Testis (tissue), 3 donors: ENCODE results near the gene ZFPM1. TPM values are rescaled to one million over a fixed set of nuclear protein-coding genes. Genes with fewer than 3 reads are reported as not detected.
A peak's percentile ranks its signal among the peaks of the same experiment; 100 is the strongest.

Experiments used
- DNase-seq: peaks from one replicate; pipeline ENCODE4 v3.0.0-alpha.2; 2019
- H3K27ac ChIP-seq, 2 donors: fragments of 200-600 bp; sonication (generic); one replicate each; pipeline ENCODE4 v1.5.1; 2019
- H3K27me3 ChIP-seq: fragments of 200-600 bp; sonication (generic); one replicate; pipeline ENCODE4 v1.5.1; 2019
- H3K36me3 ChIP-seq: fragments of 200-600 bp; sonication (generic); one replicate; pipeline ENCODE4 v1.5.1; 2017; ENCODE audit warnings: low read depth; ENCODE audit errors: missing control alignments
- H3K4me1 ChIP-seq: fragments of 200-600 bp; sonication (generic); one replicate; pipeline ENCODE4 v1.5.1; 2019
- H3K4me3 ChIP-seq, 2 donors: fragments of 200-600 bp; sonication (generic); one replicate each; pipeline ENCODE4 v1.5.1; 2017 to 2019
- H3K9me3 ChIP-seq: fragments of 200-600 bp; sonication (generic); one replicate; pipeline ENCODE4 v1.5.1; 2017
- CTCF ChIP-seq, 3 experiments: fragments of 450-650 bp in 2 of 3; fragments of 200-600 bp in 1 of 3; sonication (generic) in 1 of 3; IDR thresholded peaks; one replicate each; pipeline ENCODE4 v1.5.1; 2016 to 2019; ENCODE audit warnings: antibody characterized with exemption in 3 of 3, mild to moderate bottlenecking in 2 of 3, moderate library complexity in 1 of 3
- POLR2A ChIP-seq: fragments of 450-650 bp; IDR thresholded peaks from one replicate; pipeline ENCODE4 v1.6.1; 2017; ENCODE audit warnings: antibody characterized with exemption, mild to moderate bottlenecking, moderate library complexity
- WGBS, 2 donors: methylation state at CpG; one replicate each; pipeline ENCODE4 v1.1.5; 2018; 5-methylcytosine and 5-hydroxymethylcytosine counted together
- intact Hi-C: fragments of 100-400 bp; cut with DNase I; formaldehyde crosslinking; loops from one replicate; pipeline ENCODE4 v1.15.1; 2023; ENCODE audit warnings: low total_unique reads
- polyA plus RNA-seq: library from polyadenylated mRNA; stranded (reverse); fragments of 350-450 nt; fragmentation: Illumina TruSeq; extraction: RNeasy Lipid Tissue Mini Kit (QIAGEN cat#74804); gene quantifications from one replicate; pipeline ENCODE4 v1.2.3, GENCODE V29; 2014; ENCODE audit warnings: low read depth, low replicate concordance; ENCODE audit not compliant: insufficient read depth
- total RNA-seq, 2 donors: library from RNA; depleted of rRNA; stranded (reverse); fragments of >200 nt; gene quantifications; one replicate each; pipeline ENCODE4 v1.2.3, GENCODE V29; 2016

Gene ZFPM1
- total and polyA plus RNA-seq, 3 donors from 2014 or later = 12.8 to 25.1 (median 23.9) TPM

DNA sequence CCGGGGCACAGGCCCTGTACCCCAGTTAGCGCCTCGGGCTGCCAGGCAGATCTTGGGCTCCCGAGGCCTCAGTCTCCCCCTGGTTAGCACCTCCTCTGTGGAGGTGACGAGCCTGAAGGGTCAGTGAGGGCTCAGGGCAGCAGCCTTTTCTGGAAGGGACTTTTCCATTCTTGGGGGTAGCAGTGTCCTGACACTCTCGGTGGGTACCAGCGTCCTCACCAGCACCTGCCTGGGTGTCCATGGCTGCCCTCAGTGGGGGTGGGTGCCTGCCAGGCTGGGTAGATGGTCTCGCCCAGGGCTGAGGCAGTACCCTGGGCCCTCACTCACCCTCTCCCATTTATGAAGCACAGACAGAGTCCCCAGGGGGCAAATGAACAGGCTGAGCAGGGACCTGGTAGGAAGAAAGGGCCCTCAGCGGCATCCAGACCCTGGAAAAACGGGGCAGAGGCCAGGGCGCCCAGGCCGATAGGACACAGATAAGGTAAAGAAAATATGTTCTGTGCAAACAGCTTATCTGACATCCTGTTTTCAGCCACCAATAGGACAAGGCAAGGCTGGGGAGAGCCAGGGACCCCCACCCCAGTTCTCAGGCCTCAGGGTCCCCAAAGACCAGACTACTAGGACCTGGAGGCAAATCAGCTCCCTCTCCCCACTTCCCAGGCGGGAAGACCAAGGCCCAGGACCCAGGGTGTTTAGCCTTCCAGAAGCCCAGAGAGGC lies 50.9 kb downstream of the ZFPM1 start:
- Histone ChIP-seq H3K27ac (no peak overlapping the region), H3K4me1 (peaks cover 29% of the 10 kb centered on the region), H3K36me3 (no peaks in the 10 kb centered on the region), H3K4me3 (no peak overlapping the region), H3K27me3 (no peaks in the 10 kb centered on the region), H3K9me3 (no peaks in the 10 kb centered on the region)
- TF ChIP-seq POLR2A (no peak), CTCF (IDR thresholded peaks at IDR 0.05) (no peak)
- DNase-seq = no peak
- intact Hi-C loops = no loop called here
- 83 to 87% methylated on average over 6 to 13 of the region's 13 CpGs for WGBS, 2 donors

DNA sequence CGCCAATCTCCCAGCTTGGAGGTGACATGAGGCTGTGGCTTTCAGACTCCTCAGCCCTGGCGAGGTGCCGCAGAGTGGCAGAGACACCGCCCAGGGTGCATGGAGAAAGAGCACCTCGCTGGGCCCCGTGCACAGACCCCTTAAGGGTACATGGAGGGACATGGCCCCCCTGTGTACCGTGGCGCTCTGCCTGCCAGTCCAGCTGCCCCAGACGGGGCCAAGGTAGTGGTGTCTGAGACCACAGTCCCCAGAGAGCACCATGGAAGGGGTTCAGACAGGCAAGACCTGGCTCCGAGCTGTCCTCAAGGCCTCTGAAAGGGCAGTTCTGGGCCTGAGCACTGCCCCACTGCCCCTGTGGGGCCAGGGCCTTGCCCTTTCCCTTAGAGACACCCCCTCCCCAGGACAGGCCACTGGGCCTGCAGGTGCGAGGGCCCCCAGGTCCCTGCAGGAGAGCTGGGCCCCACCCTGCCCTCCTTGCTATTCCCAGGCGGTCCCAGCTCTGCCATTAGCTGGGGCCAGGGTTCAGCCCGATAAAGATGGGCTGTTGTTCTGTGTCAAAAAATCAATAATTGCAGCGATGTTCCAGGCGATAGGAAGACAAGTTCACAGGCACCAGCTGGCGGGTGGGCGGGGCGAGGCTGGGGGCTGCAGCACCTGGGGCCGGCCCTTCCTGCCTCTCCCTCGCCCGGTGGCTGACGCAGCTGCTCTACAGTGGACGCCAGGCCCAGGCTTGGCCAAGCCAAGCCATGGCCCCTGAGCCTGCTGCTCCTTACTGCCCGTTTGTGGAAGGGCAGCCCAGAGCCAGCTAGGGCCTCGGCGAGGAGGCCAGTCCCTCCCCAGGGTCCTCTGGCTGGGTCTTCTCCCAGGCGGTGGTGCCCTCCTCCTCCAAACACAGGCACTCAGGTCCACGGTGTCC lies 51.7 kb downstream of the ZFPM1 start:
- H3K27me3 ChIP-seq = no peaks in the 10 kb centered on the region
- H3K4me3 ChIP-seq = no peak overlapping the region
- DNase-seq = no peak
- H3K9me3 ChIP-seq = no peaks in the 10 kb centered on the region
- WGBS, 2 donors = 72 to 83% methylated on average over 20 to 27 of the region's 28 CpGs
- TF ChIP-seq CTCF (IDR thresholded peaks at IDR 0.05) (no peak), POLR2A (no peak)
- peaks cover 30% of the 10 kb centered on the region for H3K4me1 ChIP-seq
- H3K36me3 ChIP-seq = no peaks in the 10 kb centered on the region
- no peak overlapping the region for H3K27ac ChIP-seq
- intact Hi-C loops = no loop called here

GRCh38 chr16:88505405-88506082 lies 52.5 kb downstream of the ZFPM1 start:
- TF ChIP-seq POLR2A (no peak), CTCF (IDR thresholded peaks at IDR 0.05) (peak; percentile 44 to 60 (median 53))
- no peaks in the 10 kb centered on the region for H3K9me3 ChIP-seq
- WGBS, 2 donors = 68 to 80% methylated on average over 6 to 22 of the region's 22 CpGs
- H3K27me3 ChIP-seq = no peaks in the 10 kb centered on the region
- intact Hi-C loops = no loop called here
- no peaks in the 10 kb centered on the region for H3K36me3 ChIP-seq
- no peak overlapping the region for H3K4me3 ChIP-seq
- peak; percentile 77 for DNase-seq
- H3K27ac ChIP-seq = no peak overlapping the region
- peaks cover 23% of the 10 kb centered on the region for H3K4me1 ChIP-seq

DNA sequence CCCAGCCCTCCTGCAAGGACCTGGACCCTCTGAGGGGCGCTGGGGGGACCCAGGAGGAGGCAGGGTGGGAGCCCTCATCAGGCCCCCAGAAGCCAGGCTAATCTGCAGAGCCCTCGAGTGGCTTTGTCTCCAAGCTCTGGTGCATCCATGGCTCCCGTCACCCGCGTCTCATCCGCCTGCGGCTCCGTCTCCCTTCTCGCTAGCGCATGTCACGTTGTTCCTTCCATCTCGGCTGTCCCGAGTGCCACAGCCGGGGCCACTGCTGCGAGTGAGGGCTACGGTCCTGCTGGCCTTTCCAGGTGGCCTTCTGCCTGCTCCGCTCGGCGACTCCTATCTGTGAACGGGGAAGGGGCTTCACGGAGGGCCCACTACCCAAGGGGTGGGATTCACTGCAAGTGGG lies 53.6 kb downstream of the ZFPM1 start:
- peaks cover 23% of the 10 kb centered on the region for H3K4me1 ChIP-seq
- H3K4me3 ChIP-seq = no peak overlapping the region
- intact Hi-C loops = no loop called here
- H3K27ac ChIP-seq = no peak overlapping the region
- H3K27me3 ChIP-seq = no peaks in the 10 kb centered on the region
- TF ChIP-seq CTCF (IDR thresholded peaks at IDR 0.05) (no peak), POLR2A (no peak)
- no peaks in the 10 kb centered on the region for H3K36me3 ChIP-seq
- no peak for DNase-seq
- WGBS, 2 donors = 95 to 97% methylated on average over 20 to 21 of the region's 21 CpGs
- H3K9me3 ChIP-seq = no peaks in the 10 kb centered on the region
